Cardiac fibroblast (primary cell): ENCODE results near the gene FOXC1.

ENCODE experiments used
- DNase-seq, 2 donors: peaks; one replicate each; pipeline versions ENCODE4 v3.0.0 to v3.0.0-alpha.2; 2010; ENCODE audit warnings: low read depth in 2 of 2
- H3K4me3 ChIP-seq, 2 donors: replicated peaks in 1 of 2; 1 replicate in 1 of 2; 2 replicates in 1 of 2; pipeline ENCODE4 v1.5.1; 2011; ENCODE audit warnings: low read depth in 2 of 2, low read length in 2 of 2, mild to moderate bottlenecking in 2 of 2, moderate library complexity in 1 of 2
- TF ChIP-seq, protein P1 (sequence below): IDR thresholded peaks from one replicate; pipeline ENCODE4 v1.5.1; 2011; ENCODE audit warnings: low read depth, mild to moderate bottlenecking, low read length, inconsistent platforms

Gene FOXC1

DNA sequence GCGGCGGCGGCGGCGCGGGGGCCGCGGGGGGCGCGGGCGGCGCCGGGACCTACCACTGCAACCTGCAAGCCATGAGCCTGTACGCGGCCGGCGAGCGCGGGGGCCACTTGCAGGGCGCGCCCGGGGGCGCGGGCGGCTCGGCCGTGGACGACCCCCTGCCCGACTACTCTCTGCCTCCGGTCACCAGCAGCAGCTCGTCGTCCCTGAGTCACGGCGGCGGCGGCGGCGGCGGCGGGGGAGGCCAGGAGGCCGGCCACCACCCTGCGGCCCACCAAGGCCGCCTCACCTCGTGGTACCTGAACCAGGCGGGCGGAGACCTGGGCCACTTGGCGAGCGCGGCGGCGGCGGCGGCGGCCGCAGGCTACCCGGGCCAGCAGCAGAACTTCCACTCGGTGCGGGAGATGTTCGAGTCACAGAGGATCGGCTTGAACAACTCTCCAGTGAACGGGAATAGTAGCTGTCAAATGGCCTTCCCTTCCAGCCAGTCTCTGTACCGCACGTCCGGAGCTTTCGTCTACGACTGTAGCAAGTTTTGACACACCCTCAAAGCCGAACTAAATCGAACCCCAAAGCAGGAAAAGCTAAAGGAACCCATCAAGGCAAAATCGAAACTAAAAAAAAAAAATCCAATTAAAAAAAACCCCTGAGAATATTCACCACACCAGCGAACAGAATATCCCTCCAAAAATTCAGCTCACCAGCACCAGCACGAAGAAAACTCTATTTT, 2.0 kb downstream of the FOXC1 start:
- H3K4me3 ChIP-seq: peak overlapping the region; percentile 66 to 68
- TF ChIP-seq, protein P1, sequence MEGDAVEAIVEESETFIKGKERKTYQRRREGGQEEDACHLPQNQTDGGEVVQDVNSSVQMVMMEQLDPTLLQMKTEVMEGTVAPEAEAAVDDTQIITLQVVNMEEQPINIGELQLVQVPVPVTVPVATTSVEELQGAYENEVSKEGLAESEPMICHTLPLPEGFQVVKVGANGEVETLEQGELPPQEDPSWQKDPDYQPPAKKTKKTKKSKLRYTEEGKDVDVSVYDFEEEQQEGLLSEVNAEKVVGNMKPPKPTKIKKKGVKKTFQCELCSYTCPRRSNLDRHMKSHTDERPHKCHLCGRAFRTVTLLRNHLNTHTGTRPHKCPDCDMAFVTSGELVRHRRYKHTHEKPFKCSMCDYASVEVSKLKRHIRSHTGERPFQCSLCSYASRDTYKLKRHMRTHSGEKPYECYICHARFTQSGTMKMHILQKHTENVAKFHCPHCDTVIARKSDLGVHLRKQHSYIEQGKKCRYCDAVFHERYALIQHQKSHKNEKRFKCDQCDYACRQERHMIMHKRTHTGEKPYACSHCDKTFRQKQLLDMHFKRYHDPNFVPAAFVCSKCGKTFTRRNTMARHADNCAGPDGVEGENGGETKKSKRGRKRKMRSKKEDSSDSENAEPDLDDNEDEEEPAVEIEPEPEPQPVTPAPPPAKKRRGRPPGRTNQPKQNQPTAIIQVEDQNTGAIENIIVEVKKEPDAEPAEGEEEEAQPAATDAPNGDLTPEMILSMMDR: no peak
- peak in 1 of 2 donors; percentile 44 for DNase-seq

DNA sequence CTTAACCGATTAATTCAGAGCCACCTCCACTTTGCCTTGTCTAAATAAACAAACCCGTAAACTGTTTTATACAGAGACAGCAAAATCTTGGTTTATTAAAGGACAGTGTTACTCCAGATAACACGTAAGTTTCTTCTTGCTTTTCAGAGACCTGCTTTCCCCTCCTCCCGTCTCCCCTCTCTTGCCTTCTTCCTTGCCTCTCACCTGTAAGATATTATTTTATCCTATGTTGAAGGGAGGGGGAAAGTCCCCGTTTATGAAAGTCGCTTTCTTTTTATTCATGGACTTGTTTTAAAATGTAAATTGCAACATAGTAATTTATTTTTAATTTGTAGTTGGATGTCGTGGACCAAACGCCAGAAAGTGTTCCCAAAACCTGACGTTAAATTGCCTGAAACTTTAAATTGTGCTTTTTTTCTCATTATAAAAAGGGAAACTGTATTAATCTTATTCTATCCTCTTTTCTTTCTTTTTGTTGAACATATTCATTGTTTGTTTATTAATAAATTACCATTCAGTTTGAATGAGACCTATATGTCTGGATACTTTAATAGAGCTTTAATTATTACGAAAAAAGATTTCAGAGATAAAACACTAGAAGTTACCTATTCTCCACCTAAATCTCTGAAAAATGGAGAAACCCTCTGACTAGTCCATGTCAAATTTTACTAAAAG, 2.7 kb downstream of the FOXC1 start:
- DNase-seq: no peak
- TF ChIP-seq, protein P1: no peak
- peak overlapping the region; percentile 56 to 66 for H3K4me3 ChIP-seq

DNA sequence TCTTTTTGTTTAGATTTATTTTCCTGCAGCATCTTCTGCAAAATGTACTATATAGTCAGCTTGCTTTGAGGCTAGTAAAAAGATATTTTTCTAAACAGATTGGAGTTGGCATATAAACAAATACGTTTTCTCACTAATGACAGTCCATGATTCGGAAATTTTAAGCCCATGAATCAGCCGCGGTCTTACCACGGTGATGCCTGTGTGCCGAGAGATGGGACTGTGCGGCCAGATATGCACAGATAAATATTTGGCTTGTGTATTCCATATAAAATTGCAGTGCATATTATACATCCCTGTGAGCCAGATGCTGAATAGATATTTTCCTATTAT, 3.2 kb downstream of the FOXC1 start:
- TF ChIP-seq, protein P1: no peak
- DNase-seq: peak; percentile 58 to 79
- peak overlapping the region; percentile 56 to 66 for H3K4me3 ChIP-seq

DNA sequence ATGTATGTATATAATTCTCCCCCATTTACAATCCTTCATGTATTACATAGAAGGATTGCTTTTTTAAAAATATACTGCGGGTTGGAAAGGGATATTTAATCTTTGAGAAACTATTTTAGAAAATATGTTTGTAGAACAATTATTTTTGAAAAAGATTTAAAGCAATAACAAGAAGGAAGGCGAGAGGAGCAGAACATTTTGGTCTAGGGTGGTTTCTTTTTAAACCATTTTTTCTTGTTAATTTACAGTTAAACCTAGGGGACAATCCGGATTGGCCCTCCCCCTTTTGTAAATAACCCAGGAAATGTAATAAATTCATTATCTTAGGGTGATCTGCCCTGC, 3.6 kb downstream of the FOXC1 start:
- TF ChIP-seq, protein P1: no peak
- H3K4me3 ChIP-seq: peak overlapping the region; percentile 56 to 66
- no peak for DNase-seq

DNA sequence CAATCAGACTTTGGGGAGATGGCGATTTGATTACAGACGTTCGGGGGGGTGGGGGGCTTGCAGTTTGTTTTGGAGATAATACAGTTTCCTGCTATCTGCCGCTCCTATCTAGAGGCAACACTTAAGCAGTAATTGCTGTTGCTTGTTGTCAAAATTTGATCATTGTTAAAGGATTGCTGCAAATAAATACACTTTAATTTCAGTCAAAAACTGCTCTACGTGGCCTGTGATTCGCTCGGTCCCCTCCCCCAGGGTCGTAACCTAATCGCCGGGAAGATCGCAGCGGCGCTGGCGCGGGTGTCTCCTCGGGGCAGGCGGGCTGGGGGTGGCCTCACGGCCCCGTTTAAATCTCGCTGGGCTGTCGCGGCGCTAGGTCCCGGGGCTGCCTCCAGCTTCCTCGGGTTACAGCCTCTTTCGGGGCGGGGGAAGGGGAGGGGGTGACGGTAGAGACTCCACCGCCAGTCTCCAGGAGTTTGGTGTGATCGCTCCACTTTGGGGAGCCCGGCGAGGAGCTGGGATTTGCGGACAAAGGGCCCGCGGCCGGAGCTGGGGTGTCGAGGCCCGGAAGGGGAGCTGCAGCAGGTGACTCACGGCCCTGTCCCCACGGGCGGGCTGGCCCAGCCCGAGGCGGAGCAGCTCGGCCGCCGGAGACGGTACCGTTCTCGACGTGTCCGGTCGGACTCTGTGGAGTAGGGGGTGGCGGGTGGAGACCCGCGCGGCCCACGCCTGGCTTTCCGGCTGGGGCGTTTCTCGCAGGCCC, 4.2 kb downstream of the FOXC1 start:
- peak; percentile 23 to 56 for DNase-seq
- peak overlapping the region; percentile 56 to 66 for H3K4me3 ChIP-seq
- TF ChIP-seq, protein P1: no peak

DNA sequence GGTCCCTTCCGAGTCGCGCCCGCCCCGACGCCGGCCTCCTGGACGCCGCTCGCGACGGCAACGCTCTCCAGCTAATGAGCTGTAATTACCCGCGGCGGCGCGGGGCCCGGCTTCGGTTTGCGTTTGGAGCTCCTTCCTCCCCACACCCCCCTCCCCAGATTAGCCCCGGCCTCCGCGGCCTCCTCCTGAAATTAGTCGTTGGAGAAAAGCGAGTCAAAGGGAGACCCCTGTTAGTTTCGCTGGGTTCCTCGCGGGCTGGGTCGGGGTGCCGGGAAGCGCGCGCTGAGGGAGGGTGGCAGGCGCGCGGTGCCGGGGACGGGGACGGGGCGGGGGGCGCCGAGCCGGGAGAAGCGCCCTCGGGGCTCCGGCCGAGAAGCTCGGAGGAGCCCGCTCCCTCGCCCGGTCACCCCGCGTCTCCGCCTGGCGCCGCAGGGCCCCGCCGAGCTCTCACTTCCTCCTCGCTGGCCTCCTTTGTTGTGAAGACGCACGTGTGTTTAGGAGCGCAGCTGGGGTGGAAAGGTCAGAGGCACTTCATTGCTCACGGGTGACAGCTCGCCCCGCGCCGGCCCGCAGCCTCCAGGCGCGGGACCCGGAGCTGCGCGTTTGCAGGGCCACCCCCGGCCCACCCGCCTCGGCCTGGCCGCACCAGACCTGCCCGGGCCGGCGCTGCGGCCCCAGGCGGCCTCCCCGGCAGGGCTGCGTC, 4.9 kb downstream of the FOXC1 start:
- TF ChIP-seq, protein P1: no peak
- no peak for DNase-seq
- peak overlapping the region in 1 of 2 donors; percentile 56 for H3K4me3 ChIP-seq
